Measurements from ENCODE around the gene ZFAND2B. TPM values are rescaled to one million over a fixed set of nuclear protein-coding genes. Genes with fewer than 3 reads are reported as not detected.

Gene ZFAND2B
- total RNA-seq, 1 experiment from 2014 or later: 25.7 TPM

- H3K9me3 Mint-ChIP-seq (ENCODE audit: low read depth, unreplicated experiment): no peaks in the 10 kb centered on the region
- TF ChIP-seq, protein P1, sequence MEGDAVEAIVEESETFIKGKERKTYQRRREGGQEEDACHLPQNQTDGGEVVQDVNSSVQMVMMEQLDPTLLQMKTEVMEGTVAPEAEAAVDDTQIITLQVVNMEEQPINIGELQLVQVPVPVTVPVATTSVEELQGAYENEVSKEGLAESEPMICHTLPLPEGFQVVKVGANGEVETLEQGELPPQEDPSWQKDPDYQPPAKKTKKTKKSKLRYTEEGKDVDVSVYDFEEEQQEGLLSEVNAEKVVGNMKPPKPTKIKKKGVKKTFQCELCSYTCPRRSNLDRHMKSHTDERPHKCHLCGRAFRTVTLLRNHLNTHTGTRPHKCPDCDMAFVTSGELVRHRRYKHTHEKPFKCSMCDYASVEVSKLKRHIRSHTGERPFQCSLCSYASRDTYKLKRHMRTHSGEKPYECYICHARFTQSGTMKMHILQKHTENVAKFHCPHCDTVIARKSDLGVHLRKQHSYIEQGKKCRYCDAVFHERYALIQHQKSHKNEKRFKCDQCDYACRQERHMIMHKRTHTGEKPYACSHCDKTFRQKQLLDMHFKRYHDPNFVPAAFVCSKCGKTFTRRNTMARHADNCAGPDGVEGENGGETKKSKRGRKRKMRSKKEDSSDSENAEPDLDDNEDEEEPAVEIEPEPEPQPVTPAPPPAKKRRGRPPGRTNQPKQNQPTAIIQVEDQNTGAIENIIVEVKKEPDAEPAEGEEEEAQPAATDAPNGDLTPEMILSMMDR (IDR thresholded peaks at IDR 0.05; ENCODE audit: unreplicated experiment): no peak
- no TSS peak for BruUV-seq (replicated peaks)
- no peaks in the 10 kb centered on the region for H3K27me3 Mint-ChIP-seq (ENCODE audit: unreplicated experiment)
- H3K36me3 Mint-ChIP-seq (ENCODE audit: insufficient read depth, unreplicated experiment): peaks cover 27% of the 10 kb centered on the region
- no peak for DNase-seq
- CTCF ChIA-PET: no interaction called here
- intact Hi-C loops (cut with micrococcal nuclease; ENCODE audit: unreplicated experiment): loop anchor here (5.0 to 10.0 kb wide), 2 partner anchors 50 to 63 kb away; partner anchors contain the start of genes DNAJB2 and NHEJ1
- H3K27ac Mint-ChIP-seq (ENCODE audit: unreplicated experiment): no peak overlapping the region
- peaks cover 18% of the 10 kb centered on the region for H3K4me1 Mint-ChIP-seq (ENCODE audit: low read depth, unreplicated experiment)
- H3K4me3 Mint-ChIP-seq (ENCODE audit: low read depth, unreplicated experiment): no peak overlapping the region
Measured at GRCh38 chr2:219214786-219215185, 8.2 kb downstream of the ZFAND2B start.

DNA sequence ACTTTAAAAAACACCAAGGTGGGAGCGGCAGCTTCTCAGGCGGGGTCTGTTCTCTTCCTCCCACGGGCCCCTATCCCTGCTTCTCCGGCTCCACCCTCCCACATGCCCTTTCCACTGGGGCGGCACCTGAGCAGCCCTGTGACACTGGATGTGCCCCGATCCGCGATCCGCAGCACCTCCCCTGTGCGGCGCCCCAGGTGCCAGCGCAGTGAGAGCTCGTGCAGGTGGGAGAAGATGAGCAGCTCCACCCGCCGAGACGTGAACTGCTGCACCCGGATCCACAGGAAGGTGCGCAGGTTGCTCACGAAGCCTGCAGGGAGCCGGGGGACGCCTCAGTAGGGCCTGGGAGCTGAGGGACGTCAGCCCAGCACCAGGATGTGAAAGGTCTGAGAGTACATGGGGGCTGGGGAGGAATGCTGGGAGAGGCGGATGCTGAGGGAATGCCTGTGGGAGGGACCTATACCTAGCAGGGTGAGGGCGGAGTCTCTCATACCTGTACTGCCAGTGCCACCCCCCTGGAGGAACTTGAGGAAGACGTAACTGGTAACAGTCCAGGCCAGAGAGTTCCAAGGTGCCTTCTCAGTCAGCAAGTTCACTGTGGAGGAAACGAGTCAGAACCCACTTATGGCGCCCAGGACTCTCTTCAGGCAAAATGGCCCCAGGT, 9.4 kb downstream of the ZFAND2B start:
- intact Hi-C loops (cut with micrococcal nuclease; ENCODE audit: unreplicated experiment): loop anchor here (5.0 to 10.0 kb wide), 2 partner anchors 51 to 61 kb away; partner anchors contain the start of genes DNAJB2 and NHEJ1
- Mint-ChIP-seq H3K4me1 (ENCODE audit: low read depth, unreplicated experiment) (peaks cover 18% of the 10 kb centered on the region), H3K27me3 (ENCODE audit: unreplicated experiment) (no peaks in the 10 kb centered on the region), H3K4me3 (ENCODE audit: low read depth, unreplicated experiment) (no peak overlapping the region), H3K36me3 (ENCODE audit: insufficient read depth, unreplicated experiment) (peaks cover 36% of the 10 kb centered on the region), H3K9me3 (ENCODE audit: low read depth, unreplicated experiment) (no peaks in the 10 kb centered on the region), H3K27ac (ENCODE audit: unreplicated experiment) (no peak overlapping the region)
- no TSS peak for BruUV-seq (replicated peaks)
- DNase-seq: no peak
- CTCF ChIA-PET: interaction anchor here (2.6 kb wide), 1 partner anchor 38 kb away, joined by 10 read pairs; the partner anchor contains the start of genes TUBA4A and TUBA4B
- TF ChIP-seq, protein P1 (IDR thresholded peaks at IDR 0.05; ENCODE audit: unreplicated experiment): no peak

- no peaks in the 10 kb centered on the region for H3K9me3 Mint-ChIP-seq (ENCODE audit: low read depth, unreplicated experiment)
- H3K27ac Mint-ChIP-seq (ENCODE audit: unreplicated experiment): no peak overlapping the region
- H3K4me3 Mint-ChIP-seq (ENCODE audit: low read depth, unreplicated experiment): peak overlapping the region; percentile 28
- peaks cover 38% of the 10 kb centered on the region for H3K36me3 Mint-ChIP-seq (ENCODE audit: insufficient read depth, unreplicated experiment)
- H3K27me3 Mint-ChIP-seq (ENCODE audit: unreplicated experiment): no peaks in the 10 kb centered on the region
- peaks cover 18% of the 10 kb centered on the region for H3K4me1 Mint-ChIP-seq (ENCODE audit: low read depth, unreplicated experiment)
- CTCF ChIA-PET: interaction anchor here (2.6 kb wide), 1 partner anchor 37 kb away, joined by 10 read pairs; the partner anchor contains the start of genes TUBA4A and TUBA4B
- DNase-seq: no peak
- no TSS peak for BruUV-seq (replicated peaks)
- TF ChIP-seq, protein P1 (IDR thresholded peaks at IDR 0.05; ENCODE audit: unreplicated experiment): no peak
- intact Hi-C loops (cut with micrococcal nuclease; ENCODE audit: unreplicated experiment): loop anchor here (5.0 to 10.0 kb wide), 2 partner anchors 52 to 61 kb away; partner anchors contain the start of genes DNAJB2 and NHEJ1
Measured at GRCh38 chr2:219216535-219216915, 9.9 kb downstream of the ZFAND2B start.

GRCh38 chr2:219218217-219218731, 11.7 kb downstream of the ZFAND2B start:
- CTCF ChIA-PET: interaction anchor here (0.7 to 2.6 kb wide), 6 partner anchors 10 to 77 kb away, joined by 3 to 10 read pairs (median 4); partner anchors contain the start of genes TUBA4A and TUBA4B

More at GRCh38 chr2:219218217-219218731, 11.7 kb downstream of the ZFAND2B start:
- no peaks in the 10 kb centered on the region for H3K27me3 Mint-ChIP-seq (ENCODE audit: unreplicated experiment)
- no TSS peak for BruUV-seq (replicated peaks)
- H3K9me3 Mint-ChIP-seq (ENCODE audit: low read depth, unreplicated experiment): no peaks in the 10 kb centered on the region
- H3K4me1 Mint-ChIP-seq (ENCODE audit: low read depth, unreplicated experiment): peaks cover 18% of the 10 kb centered on the region
- intact Hi-C loops (cut with micrococcal nuclease; ENCODE audit: unreplicated experiment): loop anchor here (5.0 to 10.0 kb wide), 2 partner anchors 53 to 59 kb away; partner anchors contain the start of genes DNAJB2 and NHEJ1
- TF ChIP-seq, protein P1 (IDR thresholded peaks at IDR 0.05; ENCODE audit: unreplicated experiment): no peak
- H3K27ac Mint-ChIP-seq (ENCODE audit: unreplicated experiment): peak overlapping the region; percentile 75
- H3K4me3 Mint-ChIP-seq (ENCODE audit: low read depth, unreplicated experiment): peak overlapping the region; percentile 74
- DNase-seq: peak; percentile 51
- peaks cover 49% of the 10 kb centered on the region for H3K36me3 Mint-ChIP-seq (ENCODE audit: insufficient read depth, unreplicated experiment)
